ENCODE measurements around the gene ASTN1. TPM values are rescaled to one million over a fixed set of nuclear protein-coding genes. Genes with fewer than 3 reads are reported as not detected.

Gene ASTN1
- total and polyA plus RNA-seq, 2 of the 4 experiments (the other 2 are of a cell fraction), result under 0.01 to 0.07 TPM

DNA sequence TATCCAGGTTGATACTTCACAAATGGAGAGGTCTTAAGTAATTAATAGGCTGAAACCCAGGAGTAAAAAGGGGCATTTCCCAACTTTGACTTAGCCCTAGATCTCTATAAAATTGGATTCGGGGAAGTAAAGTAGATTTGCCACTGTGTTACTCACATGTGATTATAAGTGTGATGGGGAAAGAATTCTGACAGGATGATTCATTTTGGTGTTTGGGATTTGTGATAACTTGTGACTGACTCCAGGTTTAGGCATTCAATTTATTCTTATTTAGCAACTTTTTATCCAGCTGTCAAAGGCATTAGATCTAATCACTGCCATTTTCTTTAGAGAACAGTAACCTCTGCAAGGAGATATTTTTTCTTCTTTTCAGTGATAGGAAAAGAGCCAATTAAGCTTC lies 175.5 kb downstream of the ASTN1 start:
- no peak overlapping the region for H3K18ac ChIP-seq (ENCODE audit: low read depth, low read length)
- H2AK9ac ChIP-seq (replicated peaks; ENCODE audit: low read depth, low read length, poor library complexity), result no peak overlapping the region
- no peaks in the 10 kb centered on the region for H3K36me3 ChIP-seq (ENCODE audit: control insufficient read depth, insufficient read depth, low read length)
- no peak overlapping the region for H2BK5ac ChIP-seq (ENCODE audit: low read depth, low read length, poor library complexity, severe bottlenecking)
- DNase-seq (no peak), ATAC-seq (ENCODE audit: low read depth) (no peak)
- H4K8ac ChIP-seq (ENCODE audit: low read depth in 2 of 2, low read length in 2 of 2), result no peak overlapping the region
- no peak overlapping the region for H3K27ac ChIP-seq (ENCODE audit: insufficient read depth, low read length)
- no peak overlapping the region for H3K4me2 ChIP-seq (ENCODE audit: low read depth, low read length)
- H2BK120ac ChIP-seq (ENCODE audit: low read depth, low read length), result no peak overlapping the region
- no peak overlapping the region for H2BK20ac ChIP-seq (ENCODE audit: low read depth, low read length)
- H3K4me1 ChIP-seq (ENCODE audit: control insufficient read depth, insufficient read depth, low read length), result no peaks in the 10 kb centered on the region
- intact Hi-C loops (cut with micrococcal nuclease) (no loop called here), in situ Hi-C loops (cut with MboI; ENCODE audit: low sequenced_read_pairs) (no loop called here), dilution Hi-C loops (cut with HindIII; ENCODE audit: low sequenced_read_pairs, unreplicated experiment) (no loop called here)
- BruUV-seq (replicated peaks), result no TSS peak
- CTCF ChIA-PET, result no interaction called here
- no peak overlapping the region for H2AK5ac ChIP-seq (ENCODE audit: low read depth, low read length)
- POLR2A ChIA-PET (ENCODE audit: unreplicated experiment), result no interaction called here
- no peak overlapping the region for H3K56ac ChIP-seq (ENCODE audit: extremely low read depth, insufficient read depth, low read length)
- H3K9ac ChIP-seq (ENCODE audit: low read depth, low read length), result no peak overlapping the region
- H3K27me3 ChIP-seq (ENCODE audit: control insufficient read depth, insufficient read depth, low read length), result no peaks in the 10 kb centered on the region
- H4K5ac ChIP-seq (ENCODE audit: low read depth, low read length), result no peak overlapping the region
- H3K9me3 ChIP-seq (ENCODE audit: control insufficient read depth, insufficient read depth, low read length), result no peaks in the 10 kb centered on the region
- TF ChIP-seq, protein P1, sequence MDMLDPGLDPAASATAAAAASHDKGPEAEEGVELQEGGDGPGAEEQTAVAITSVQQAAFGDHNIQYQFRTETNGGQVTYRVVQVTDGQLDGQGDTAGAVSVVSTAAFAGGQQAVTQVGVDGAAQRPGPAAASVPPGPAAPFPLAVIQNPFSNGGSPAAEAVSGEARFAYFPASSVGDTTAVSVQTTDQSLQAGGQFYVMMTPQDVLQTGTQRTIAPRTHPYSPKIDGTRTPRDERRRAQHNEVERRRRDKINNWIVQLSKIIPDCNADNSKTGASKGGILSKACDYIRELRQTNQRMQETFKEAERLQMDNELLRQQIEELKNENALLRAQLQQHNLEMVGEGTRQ (IDR thresholded peaks at IDR 0.05; ENCODE audit: low read depth, low read length), result no peak
- TF ChIP-seq ELK1 (IDR thresholded peaks at IDR 0.05; ENCODE audit: borderline replicate concordance, low read depth, low read length) (no peak), FOS (IDR thresholded peaks at IDR 0.05; ENCODE audit: low read depth, low read length) (no peak), MAFK (IDR thresholded peaks at IDR 0.05; ENCODE audit: low read depth, low read length) (no peak), RFX5 (IDR thresholded peaks at IDR 0.05; ENCODE audit: low read depth, low read length) (no peak), RAD21 (IDR thresholded peaks at IDR 0.05; ENCODE audit: low read length) (no peak), NFE2L2 (IDR thresholded peaks at IDR 0.05; ENCODE audit: low read depth, low read length) (no peak), RCOR1 (IDR thresholded peaks at IDR 0.05; ENCODE audit: insufficient replicate concordance, low read length) (no peak)
- TF ChIP-seq, protein P2, sequence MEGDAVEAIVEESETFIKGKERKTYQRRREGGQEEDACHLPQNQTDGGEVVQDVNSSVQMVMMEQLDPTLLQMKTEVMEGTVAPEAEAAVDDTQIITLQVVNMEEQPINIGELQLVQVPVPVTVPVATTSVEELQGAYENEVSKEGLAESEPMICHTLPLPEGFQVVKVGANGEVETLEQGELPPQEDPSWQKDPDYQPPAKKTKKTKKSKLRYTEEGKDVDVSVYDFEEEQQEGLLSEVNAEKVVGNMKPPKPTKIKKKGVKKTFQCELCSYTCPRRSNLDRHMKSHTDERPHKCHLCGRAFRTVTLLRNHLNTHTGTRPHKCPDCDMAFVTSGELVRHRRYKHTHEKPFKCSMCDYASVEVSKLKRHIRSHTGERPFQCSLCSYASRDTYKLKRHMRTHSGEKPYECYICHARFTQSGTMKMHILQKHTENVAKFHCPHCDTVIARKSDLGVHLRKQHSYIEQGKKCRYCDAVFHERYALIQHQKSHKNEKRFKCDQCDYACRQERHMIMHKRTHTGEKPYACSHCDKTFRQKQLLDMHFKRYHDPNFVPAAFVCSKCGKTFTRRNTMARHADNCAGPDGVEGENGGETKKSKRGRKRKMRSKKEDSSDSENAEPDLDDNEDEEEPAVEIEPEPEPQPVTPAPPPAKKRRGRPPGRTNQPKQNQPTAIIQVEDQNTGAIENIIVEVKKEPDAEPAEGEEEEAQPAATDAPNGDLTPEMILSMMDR (conservative IDR thresholded peaks at IDR 0.05; ENCODE audit: low read depth, low read length), result no peak
- no peak overlapping the region for H4K91ac ChIP-seq (ENCODE audit: insufficient read depth, low read depth, low read length)
- no peak overlapping the region for H2AFZ ChIP-seq (replicated peaks; ENCODE audit: low read length, poor library complexity)
- H3K23ac ChIP-seq (ENCODE audit: low read depth, low read length), result no peak overlapping the region
- no peak overlapping the region for H2BK15ac ChIP-seq (ENCODE audit: low read depth, low read length)
- no peaks in the 10 kb centered on the region for H3K79me1 ChIP-seq (ENCODE audit: low read depth in 1 of 2, low read length in 2 of 2)
- no peak overlapping the region for H3K14ac ChIP-seq (replicated peaks; ENCODE audit: low read depth, low read length)
- WGBS, 2 experiments (ENCODE audit: extremely low coverage in 2 of 2, insufficient read length in 1 of 2), result no CpG with 5 or more reads among the region's 1 CpG
- H3K4me3 ChIP-seq (ENCODE audit: insufficient read depth, low read depth, low read length), result no peak overlapping the region
- H3K4ac ChIP-seq (ENCODE audit: low read depth, low read length), result no peak overlapping the region
- H4K20me1 ChIP-seq (ENCODE audit: insufficient read depth, low read length), result no peaks in the 10 kb centered on the region
- H3K9me1 ChIP-seq (ENCODE audit: insufficient read depth, low read length), result no peaks in the 10 kb centered on the region

Measured in IMR-90 (cell line).